ENCODE data around the gene GPRASP3. TPM values are rescaled to one million over a fixed set of nuclear protein-coding genes. Genes with fewer than 3 reads are reported as not detected.

The GPRASP3 gene
- total RNA-seq, 1 experiment from 2014 or later, result 3.1 TPM

GRCh38 chrX:102696306-102696705 is 24.2 kb upstream of the GPRASP3 start:
- no peak for TF ChIP-seq YY1 (IDR thresholded peaks at IDR 0.05; ENCODE audit: extremely low read depth, insufficient replicate concordance, low read depth, low read length)
- no peak for TF ChIP-seq POLR2AphosphoS5 (IDR thresholded peaks at IDR 0.05; ENCODE audit: low read depth, low read length)
- no peak for TF ChIP-seq REST (IDR thresholded peaks at IDR 0.05; ENCODE audit: low read depth)
- no peak for TF ChIP-seq EZH2 (IDR thresholded peaks at IDR 0.05)
- Histone ChIP-seq H2AFZ (ENCODE audit: low read depth, low read length, poor library complexity, severe bottlenecking) (no peak overlapping the region), H3K4me3 (replicated peaks in 1 of 2; ENCODE audit: low read depth in 1 of 2, low read length in 2 of 2) (no peak overlapping the region), H3K27me3 (ENCODE audit: insufficient read depth, low read length) (no peaks in the 10 kb centered on the region), H3K4me1 (ENCODE audit: control insufficient read depth in 1 of 2, insufficient read depth in 2 of 2, low read length in 2 of 2) (no peaks in the 10 kb centered on the region), H3K36me3 (ENCODE audit: control insufficient read depth in 1 of 2, insufficient read depth in 2 of 2, low read length in 2 of 2) (no peaks in the 10 kb centered on the region), H3K9me3 (ENCODE audit: control insufficient read depth in 1 of 2, insufficient read depth in 1 of 2, low read depth in 1 of 2, low read length in 2 of 2) (no peaks in the 10 kb centered on the region), H3K9me2 (ENCODE audit: insufficient read depth) (no peaks in the 10 kb centered on the region), H3K27ac (ENCODE audit: low read depth, low read length) (no peak overlapping the region), H4K20me1 (ENCODE audit: insufficient read depth) (no peaks in the 10 kb centered on the region), H3K9ac (ENCODE audit: low read length) (no peak overlapping the region), H3K4me2 (ENCODE audit: low read length) (no peak overlapping the region), H3K79me2 (ENCODE audit: insufficient read depth, low read length) (no peaks in the 10 kb centered on the region)
- ATAC-seq (no peak), DNase-seq (ENCODE audit: low read depth, low spot score) (no peak)
- POLR2A ChIA-PET, result no interaction called here
- intact Hi-C loops (cut with micrococcal nuclease), result no loop called here
- no TSS peak for BruUV-seq (replicated peaks)
- CTCF ChIA-PET, result no interaction called here
- RAD21 ChIA-PET (ENCODE audit: low non-redundant PET in 1 of 2, low total read pairs in 2 of 2, uncharacterized antibody in 2 of 2, unreplicated experiment in 2 of 2), result no interaction called here

GRCh38 chrX:102697494-102697893 is 23.0 kb upstream of the GPRASP3 start:
- CTCF ChIA-PET, result no interaction called here
- intact Hi-C loops (cut with micrococcal nuclease), result no loop called here
- POLR2A ChIA-PET, result no interaction called here

More at GRCh38 chrX:102697494-102697893, 23.0 kb upstream of the GPRASP3 start:
- Histone ChIP-seq H4K20me1 (ENCODE audit: insufficient read depth) (no peaks in the 10 kb centered on the region), H3K4me1 (ENCODE audit: control insufficient read depth in 1 of 2, insufficient read depth in 2 of 2, low read length in 2 of 2) (no peaks in the 10 kb centered on the region), H3K4me2 (ENCODE audit: low read length) (no peak overlapping the region), H2AFZ (ENCODE audit: low read depth, low read length, poor library complexity, severe bottlenecking) (no peak overlapping the region), H3K4me3 (replicated peaks in 1 of 2; ENCODE audit: low read depth in 1 of 2, low read length in 2 of 2) (no peak overlapping the region), H3K36me3 (ENCODE audit: control insufficient read depth in 1 of 2, insufficient read depth in 2 of 2, low read length in 2 of 2) (no peaks in the 10 kb centered on the region), H3K9ac (ENCODE audit: low read length) (no peak overlapping the region), H3K9me2 (ENCODE audit: insufficient read depth) (no peaks in the 10 kb centered on the region), H3K27ac (ENCODE audit: low read depth, low read length) (no peak overlapping the region), H3K79me2 (ENCODE audit: insufficient read depth, low read length) (no peaks in the 10 kb centered on the region), H3K27me3 (ENCODE audit: insufficient read depth, low read length) (no peaks in the 10 kb centered on the region), H3K9me3 (ENCODE audit: control insufficient read depth in 1 of 2, insufficient read depth in 1 of 2, low read depth in 1 of 2, low read length in 2 of 2) (no peaks in the 10 kb centered on the region)
- TF ChIP-seq YY1 (IDR thresholded peaks at IDR 0.05; ENCODE audit: extremely low read depth, insufficient replicate concordance, low read depth, low read length), result no peak
- no peak for TF ChIP-seq ZNF274 (IDR thresholded peaks at IDR 0.05; ENCODE audit: low read depth, low read length)
- no peak for TF ChIP-seq EZH2 (IDR thresholded peaks at IDR 0.05)
- no peak for TF ChIP-seq EGR1 (IDR thresholded peaks at IDR 0.05; ENCODE audit: low read depth)
- no peak for TF ChIP-seq ZBTB33 (IDR thresholded peaks at IDR 0.05; ENCODE audit: extremely low read depth, insufficient replicate concordance, low read length)
- no peak for TF ChIP-seq ATF3 (IDR thresholded peaks at IDR 0.05)
- no peak for TF ChIP-seq CEBPB (IDR thresholded peaks at IDR 0.05; ENCODE audit: low read depth)
- no peak for TF ChIP-seq SIN3A (IDR thresholded peaks at IDR 0.05; ENCODE audit: low read depth)
- no peak for TF ChIP-seq JUND (IDR thresholded peaks at IDR 0.05)
- TF ChIP-seq RAD21 (IDR thresholded peaks at IDR 0.05; ENCODE audit: low read depth), result no peak
- no peak for TF ChIP-seq TCF7L2 (IDR thresholded peaks at IDR 0.05; ENCODE audit: borderline replicate concordance, extremely low read depth, insufficient read depth, insufficient read length)
- RAD21 ChIA-PET (ENCODE audit: low non-redundant PET in 1 of 2, low total read pairs in 2 of 2, uncharacterized antibody in 2 of 2, unreplicated experiment in 2 of 2), result no interaction called here
- no peak for DNase-seq (ENCODE audit: low read depth, low spot score)
- no TSS peak for BruUV-seq (replicated peaks)
- ATAC-seq, result no peak
